ENCODE measurements around the gene EHF. TPM values are rescaled to one million over a fixed set of nuclear protein-coding genes. Genes with fewer than 3 reads are reported as not detected.

The EHF gene
- total and polyA plus RNA-seq, 9 of the 15 experiments (the other 6 are each of a cell fraction or from before 2014, with no cell fraction given) = 0.04 to 0.54 (median 0.37) TPM

DNA sequence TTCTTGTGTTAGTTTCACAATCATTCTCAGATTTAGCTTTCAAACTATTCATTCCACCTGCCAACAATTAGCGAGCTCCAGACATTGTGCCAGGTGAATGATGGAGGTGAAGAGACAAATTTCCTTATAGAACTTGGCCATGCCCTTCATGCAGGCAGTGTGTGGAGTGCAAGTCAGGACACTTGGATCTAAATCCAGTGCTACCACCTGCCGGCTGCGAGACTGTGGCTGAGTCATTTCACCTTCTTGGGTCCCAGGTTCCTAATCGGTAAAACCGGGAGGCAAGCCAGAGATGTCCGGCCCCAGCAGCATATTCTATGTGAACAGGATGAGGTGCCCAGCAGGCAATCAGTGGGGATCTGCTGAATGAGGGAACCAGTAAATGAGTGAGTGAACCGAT, 18.6 kb upstream of the EHF start (continued):
- TF ChIP-seq, protein P1, sequence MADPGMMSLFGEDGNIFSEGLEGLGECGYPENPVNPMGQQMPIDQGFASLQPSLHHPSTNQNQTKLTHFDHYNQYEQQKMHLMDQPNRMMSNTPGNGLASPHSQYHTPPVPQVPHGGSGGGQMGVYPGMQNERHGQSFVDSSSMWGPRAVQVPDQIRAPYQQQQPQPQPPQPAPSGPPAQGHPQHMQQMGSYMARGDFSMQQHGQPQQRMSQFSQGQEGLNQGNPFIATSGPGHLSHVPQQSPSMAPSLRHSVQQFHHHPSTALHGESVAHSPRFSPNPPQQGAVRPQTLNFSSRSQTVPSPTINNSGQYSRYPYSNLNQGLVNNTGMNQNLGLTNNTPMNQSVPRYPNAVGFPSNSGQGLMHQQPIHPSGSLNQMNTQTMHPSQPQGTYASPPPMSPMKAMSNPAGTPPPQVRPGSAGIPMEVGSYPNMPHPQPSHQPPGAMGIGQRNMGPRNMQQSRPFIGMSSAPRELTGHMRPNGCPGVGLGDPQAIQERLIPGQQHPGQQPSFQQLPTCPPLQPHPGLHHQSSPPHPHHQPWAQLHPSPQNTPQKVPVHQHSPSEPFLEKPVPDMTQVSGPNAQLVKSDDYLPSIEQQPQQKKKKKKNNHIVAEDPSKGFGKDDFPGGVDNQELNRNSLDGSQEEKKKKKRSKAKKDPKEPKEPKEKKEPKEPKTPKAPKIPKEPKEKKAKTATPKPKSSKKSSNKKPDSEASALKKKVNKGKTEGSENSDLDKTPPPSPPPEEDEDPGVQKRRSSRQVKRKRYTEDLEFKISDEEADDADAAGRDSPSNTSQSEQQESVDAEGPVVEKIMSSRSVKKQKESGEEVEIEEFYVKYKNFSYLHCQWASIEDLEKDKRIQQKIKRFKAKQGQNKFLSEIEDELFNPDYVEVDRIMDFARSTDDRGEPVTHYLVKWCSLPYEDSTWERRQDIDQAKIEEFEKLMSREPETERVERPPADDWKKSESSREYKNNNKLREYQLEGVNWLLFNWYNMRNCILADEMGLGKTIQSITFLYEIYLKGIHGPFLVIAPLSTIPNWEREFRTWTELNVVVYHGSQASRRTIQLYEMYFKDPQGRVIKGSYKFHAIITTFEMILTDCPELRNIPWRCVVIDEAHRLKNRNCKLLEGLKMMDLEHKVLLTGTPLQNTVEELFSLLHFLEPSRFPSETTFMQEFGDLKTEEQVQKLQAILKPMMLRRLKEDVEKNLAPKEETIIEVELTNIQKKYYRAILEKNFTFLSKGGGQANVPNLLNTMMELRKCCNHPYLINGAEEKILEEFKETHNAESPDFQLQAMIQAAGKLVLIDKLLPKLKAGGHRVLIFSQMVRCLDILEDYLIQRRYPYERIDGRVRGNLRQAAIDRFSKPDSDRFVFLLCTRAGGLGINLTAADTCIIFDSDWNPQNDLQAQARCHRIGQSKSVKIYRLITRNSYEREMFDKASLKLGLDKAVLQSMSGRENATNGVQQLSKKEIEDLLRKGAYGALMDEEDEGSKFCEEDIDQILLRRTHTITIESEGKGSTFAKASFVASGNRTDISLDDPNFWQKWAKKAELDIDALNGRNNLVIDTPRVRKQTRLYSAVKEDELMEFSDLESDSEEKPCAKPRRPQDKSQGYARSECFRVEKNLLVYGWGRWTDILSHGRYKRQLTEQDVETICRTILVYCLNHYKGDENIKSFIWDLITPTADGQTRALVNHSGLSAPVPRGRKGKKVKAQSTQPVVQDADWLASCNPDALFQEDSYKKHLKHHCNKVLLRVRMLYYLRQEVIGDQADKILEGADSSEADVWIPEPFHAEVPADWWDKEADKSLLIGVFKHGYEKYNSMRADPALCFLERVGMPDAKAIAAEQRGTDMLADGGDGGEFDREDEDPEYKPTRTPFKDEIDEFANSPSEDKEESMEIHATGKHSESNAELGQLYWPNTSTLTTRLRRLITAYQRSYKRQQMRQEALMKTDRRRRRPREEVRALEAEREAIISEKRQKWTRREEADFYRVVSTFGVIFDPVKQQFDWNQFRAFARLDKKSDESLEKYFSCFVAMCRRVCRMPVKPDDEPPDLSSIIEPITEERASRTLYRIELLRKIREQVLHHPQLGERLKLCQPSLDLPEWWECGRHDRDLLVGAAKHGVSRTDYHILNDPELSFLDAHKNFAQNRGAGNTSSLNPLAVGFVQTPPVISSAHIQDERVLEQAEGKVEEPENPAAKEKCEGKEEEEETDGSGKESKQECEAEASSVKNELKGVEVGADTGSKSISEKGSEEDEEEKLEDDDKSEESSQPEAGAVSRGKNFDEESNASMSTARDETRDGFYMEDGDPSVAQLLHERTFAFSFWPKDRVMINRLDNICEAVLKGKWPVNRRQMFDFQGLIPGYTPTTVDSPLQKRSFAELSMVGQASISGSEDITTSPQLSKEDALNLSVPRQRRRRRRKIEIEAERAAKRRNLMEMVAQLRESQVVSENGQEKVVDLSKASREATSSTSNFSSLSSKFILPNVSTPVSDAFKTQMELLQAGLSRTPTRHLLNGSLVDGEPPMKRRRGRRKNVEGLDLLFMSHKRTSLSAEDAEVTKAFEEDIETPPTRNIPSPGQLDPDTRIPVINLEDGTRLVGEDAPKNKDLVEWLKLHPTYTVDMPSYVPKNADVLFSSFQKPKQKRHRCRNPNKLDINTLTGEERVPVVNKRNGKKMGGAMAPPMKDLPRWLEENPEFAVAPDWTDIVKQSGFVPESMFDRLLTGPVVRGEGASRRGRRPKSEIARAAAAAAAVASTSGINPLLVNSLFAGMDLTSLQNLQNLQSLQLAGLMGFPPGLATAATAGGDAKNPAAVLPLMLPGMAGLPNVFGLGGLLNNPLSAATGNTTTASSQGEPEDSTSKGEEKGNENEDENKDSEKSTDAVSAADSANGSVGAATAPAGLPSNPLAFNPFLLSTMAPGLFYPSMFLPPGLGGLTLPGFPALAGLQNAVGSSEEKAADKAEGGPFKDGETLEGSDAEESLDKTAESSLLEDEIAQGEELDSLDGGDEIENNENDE (IDR thresholded peaks at IDR 0.05; ENCODE audit: low read depth, low read length) = no peak
- TF ChIP-seq BACH1 (tag; IDR thresholded peaks at IDR 0.05) = no peak
- TF ChIP-seq SP1 (CRISPR knock-in tag; IDR thresholded peaks at IDR 0.05) = no peak
- no peak for TF ChIP-seq ZNF696 (CRISPR knock-in tag; conservative IDR thresholded peaks at IDR 0.05)
- TF ChIP-seq ZNF354B (CRISPR knock-in tag; IDR thresholded peaks at IDR 0.05) = no peak
- peak in 1 of 2 experiments; percentile 32 for TF ChIP-seq AFF1 (IDR thresholded peaks at IDR 0.05; ENCODE audit: low read depth in 1 of 2, partially characterized antibody in 2 of 2)
- TF ChIP-seq FOXJ2 (tag; IDR thresholded peaks at IDR 0.05) = no peak
- TF ChIP-seq HDGF (IDR thresholded peaks at IDR 0.05) = no peak
- TF ChIP-seq LCOR (CRISPR knock-in tag; IDR thresholded peaks at IDR 0.05) = no peak
- no peak for TF ChIP-seq RAD51 (IDR thresholded peaks at IDR 0.05; ENCODE audit: borderline replicate concordance, low read depth)
- no peak for TF ChIP-seq TCFL5 (CRISPR knock-in tag; conservative IDR thresholded peaks at IDR 0.05)
- no peak for TF ChIP-seq DDX20 (tag; IDR thresholded peaks at IDR 0.05; ENCODE audit: low read depth)

Data from K562 (cell line).